ENCODE data around the gene RBAK.
"Not testable (repeated sequence)": the region's sequence is repeated elsewhere in the genome, so short reads cannot be mapped to it uniquely, and the experiment has no call there.

The RBAK gene

GRCh38 chr7:5053175-5053574 lies 7.5 kb downstream of the RBAK start:
- no peak for DNase-seq

GRCh38 chr7:5063698-5064097 lies 18.0 kb downstream of the RBAK start:
- DNase-seq: no peak

- DNase-seq: no peak
These were observed 18.9 kb downstream of the RBAK start for GRCh38 chr7:5064391-5065106.

GRCh38 chr7:5065107-5065407 lies 19.4 kb downstream of the RBAK start:
- no peak for DNase-seq

- no peak for DNase-seq
These were observed 22.9 kb downstream of the RBAK start for GRCh38 chr7:5068521-5068920.

- no peak for DNase-seq
These were observed 24.5 kb downstream of the RBAK start for GRCh38 chr7:5070206-5070605.

GRCh38 chr7:5075187-5075586 lies 29.5 kb downstream of the RBAK start:
- DNase-seq: not testable (repeated sequence)

- no peak for DNase-seq
These were observed 32.1 kb downstream of the RBAK start for GRCh38 chr7:5077740-5078139.

- no peak for DNase-seq
These were observed 37.1 kb downstream of the RBAK start for GRCh38 chr7:5082806-5083205.

- no peak for DNase-seq
These were observed 37.7 kb downstream of the RBAK start for GRCh38 chr7:5083311-5083711.

GRCh38 chr7:5086256-5086655 lies 40.6 kb downstream of the RBAK start:
- DNase-seq: no peak

GRCh38 chr7:5088228-5088833 lies 42.7 kb downstream of the RBAK start:
- DNase-seq: not testable (repeated sequence)

- DNase-seq: no peak
These were observed 43.2 kb downstream of the RBAK start for GRCh38 chr7:5088906-5089305.

GRCh38 chr7:5093948-5094347 lies 48.3 kb downstream of the RBAK start:
- no peak for DNase-seq

GRCh38 chr7:5094641-5095040 lies 49.0 kb downstream of the RBAK start:
- no peak for DNase-seq

- no peak for DNase-seq
These were observed 70.7 kb downstream of the RBAK start for GRCh38 chr7:5116359-5116758.

- DNase-seq: no peak
These were observed 71.7 kb downstream of the RBAK start for GRCh38 chr7:5117095-5117970.

All from NCI-H1417 treated with DMSO at 0.1 percent for 48 hours (cell line).